Measurements from ENCODE around the gene MINDY4.
A peak's percentile ranks its signal among the peaks of the same experiment; 100 is the strongest.

MINDY4 gene

DNA sequence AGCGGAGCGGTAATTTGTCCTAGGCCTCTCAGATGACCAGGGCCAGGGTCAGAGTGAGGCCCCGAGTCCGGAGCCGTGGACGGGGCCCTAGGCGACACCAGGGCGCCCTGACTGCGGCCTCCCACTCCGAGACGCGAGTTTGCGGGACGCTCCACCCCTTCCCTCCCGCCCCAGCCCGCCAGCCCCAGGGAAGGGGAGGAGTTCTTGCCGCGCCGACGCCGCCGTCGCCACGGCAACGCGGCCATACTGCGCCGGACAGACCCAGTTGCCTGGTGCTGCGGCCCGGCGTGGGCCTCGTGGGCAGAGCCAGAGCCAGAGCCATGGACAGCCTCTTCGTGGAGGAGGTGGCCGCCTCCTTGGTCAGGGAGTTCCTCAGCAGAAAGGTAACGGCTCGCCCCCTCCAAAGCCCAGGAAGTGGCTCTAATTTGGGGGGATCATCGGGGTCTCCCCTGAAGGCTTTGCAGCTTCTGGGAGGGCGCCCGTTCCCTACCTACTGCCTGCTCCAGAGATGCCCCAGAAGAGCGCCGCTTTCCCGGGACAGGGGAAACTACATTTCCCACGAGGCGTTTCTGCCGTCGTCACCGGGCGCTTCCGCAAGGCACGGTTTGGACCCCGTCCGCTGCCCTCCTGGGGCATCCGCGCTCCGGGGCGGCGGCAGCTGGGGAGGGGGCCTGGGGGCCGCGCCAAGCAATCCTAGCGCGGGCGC, at the start of gene MINDY4:
Gene MINDY4, plus strand, starts transcription at position 244 of the 706 bp plus-strand sequence. Its CDS starts 77 bp downstream, at position 321.
- peak; percentile 84 for DNase-seq (ENCODE audit: low read depth)

DNA sequence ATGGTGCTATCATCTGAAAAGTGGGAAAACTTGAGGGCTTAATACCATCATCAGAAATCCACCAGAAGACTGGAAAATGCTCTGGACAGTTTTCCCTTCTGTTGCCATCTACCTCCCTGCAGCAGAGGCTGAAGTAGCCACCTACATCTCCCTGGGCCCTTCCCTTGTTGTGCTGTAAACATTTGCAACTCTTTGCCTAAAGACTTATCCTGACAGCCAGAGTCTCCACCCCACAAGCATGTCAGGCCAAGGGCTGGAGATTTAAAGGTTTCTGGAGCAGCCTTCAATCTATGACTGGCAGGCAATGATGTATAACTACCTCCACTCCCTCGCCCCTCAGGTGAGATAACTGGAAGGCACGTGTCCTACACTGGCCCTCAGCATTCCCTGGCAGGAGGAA, 49.0 kb upstream of the MINDY4 start:
- DNase-seq (ENCODE audit: low read depth) = no peak

DNA sequence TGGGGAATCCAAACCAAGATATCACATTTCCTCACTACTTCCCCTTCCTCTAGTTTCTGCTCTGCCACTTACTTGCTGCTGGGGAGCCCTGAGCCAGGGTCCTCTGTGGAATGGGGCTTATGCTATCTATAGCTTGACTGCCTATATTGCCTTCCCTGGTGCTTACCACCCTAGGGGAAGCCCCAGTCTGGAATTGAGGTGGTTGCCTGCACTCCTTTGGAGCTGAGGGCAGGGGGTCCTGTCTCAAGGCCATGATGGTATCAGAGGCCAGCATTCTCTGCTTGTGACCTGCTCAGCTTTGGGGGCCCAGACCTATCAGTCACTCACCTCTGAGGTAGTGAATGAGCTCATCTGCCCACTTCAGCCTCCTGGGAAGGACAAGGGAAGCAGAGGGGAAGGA, 48.5 kb upstream of the MINDY4 start:
- DNase-seq (ENCODE audit: low read depth) = no peak

DNA sequence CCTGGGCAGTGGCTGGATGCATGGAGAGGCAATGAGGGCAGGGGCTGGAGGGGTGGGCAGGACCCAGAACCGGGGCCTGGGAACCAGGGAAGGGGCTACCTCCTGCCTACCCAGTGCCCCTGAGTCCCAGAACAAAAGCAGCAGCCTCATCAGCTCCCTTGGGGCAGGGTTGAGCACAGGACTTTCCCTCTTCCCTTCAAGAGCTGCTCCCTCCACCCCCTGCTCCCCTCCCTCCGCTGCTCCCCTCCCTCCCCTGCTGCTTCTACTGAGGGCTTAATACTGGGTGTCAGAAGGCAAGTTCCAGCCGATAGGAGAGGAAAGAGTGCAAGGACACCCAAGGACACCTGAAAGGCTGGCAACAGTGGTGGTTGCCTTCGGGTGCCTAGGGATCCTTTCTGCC, 47.4 kb upstream of the MINDY4 start:
- DNase-seq (ENCODE audit: low read depth) = no peak

DNA sequence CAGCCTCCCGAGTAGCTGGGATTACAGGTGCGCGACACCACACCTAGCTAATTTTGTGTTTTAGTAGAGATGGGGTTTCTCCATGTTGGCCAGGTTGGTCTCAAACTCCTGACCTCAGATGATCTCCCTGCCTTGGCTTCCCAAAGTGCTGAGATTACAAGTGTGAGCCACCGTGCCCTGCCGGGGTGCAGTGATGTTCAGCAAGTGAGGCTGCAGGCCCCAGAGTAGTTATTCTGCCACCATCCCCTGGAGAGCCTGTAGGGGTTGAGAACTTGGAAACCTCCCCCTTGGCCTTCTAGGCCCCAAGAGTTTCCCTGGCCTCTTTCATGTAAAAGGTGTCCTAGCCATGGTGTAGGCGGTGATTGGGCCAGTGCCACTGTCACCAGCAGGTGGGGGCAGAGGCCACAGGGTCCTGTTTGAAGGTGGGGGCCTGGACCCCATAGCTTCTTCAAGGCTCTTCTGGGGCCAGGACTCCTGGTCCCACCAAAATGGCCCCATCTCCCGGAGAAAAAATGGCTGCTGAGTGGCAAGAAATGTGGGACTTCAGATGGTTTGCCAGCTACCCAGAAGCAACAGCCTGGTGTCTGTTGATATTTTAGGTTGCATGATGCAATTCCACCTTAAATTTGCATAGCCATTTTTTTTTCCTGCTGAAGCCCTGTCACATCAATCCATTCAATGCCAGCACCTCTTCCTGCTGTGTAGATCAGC, 44.8 kb upstream of the MINDY4 start:
- DNase-seq (ENCODE audit: low read depth) = no peak

DNA sequence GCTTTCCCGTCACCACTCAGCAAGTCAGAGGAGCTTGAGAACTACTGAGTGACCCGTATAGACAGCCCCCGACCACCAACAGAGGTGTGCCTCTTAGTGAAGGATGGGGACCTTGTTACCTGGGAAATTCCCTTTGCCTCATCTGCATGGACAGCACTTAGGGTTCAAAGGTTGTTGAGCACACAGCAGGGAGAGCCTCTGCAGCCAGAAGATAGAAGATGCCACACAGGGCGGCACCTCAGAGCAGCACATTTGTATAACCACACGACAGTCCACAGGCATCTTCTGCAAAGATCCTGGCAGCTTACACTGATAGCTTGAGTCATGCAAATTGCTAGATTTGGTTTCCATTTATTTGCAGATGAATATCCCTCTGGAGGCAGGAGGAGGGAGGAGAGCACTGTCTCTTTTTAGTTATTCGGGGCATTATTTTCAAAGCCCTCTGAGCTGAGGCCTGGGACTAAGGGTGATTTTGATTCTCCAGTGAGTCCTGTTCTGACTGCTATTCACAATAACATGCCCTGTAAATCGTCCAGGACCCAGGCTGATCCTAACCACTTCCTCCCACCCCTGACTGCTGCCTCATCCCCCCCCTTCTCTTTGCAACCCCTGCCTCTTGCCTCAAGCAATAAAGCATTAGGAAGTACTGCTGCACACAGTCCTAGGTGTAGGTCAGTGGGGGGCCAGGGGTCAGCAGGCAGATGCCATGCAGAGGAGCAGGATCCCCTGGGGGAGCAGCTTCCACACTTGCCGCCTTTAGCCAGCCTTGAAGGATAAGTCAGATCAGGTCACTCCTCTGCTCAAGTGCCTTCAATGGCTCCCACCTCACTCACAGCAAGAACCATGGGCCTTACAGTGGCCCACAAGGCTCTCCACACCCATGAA, 43.9 kb upstream of the MINDY4 start:
- DNase-seq (ENCODE audit: low read depth) = peak; percentile 15

DNA sequence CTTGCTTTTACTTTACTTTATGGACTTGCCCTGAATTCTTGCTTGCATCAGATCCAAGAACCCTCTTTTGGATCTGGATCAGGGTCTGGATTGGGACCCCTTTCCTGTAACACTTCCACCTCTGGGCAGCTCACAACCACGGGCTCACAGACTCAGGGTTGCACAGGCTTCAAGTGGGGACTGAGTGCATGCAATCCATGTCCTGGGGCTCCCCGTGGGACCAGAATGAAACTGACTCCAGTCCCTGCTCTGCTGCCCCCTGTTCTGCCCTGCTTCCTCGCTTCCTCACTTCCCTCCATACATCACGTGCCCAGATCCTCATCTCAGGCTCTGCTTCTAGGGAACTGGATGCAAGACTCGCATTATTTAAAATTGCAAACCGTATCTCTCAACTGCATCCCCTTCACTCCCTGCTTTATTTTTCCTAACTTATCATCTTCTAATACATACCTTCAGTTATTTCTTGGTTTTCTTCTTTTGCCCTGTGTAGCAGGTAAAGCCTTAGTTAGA, 42.6 kb upstream of the MINDY4 start:
- no peak for DNase-seq (ENCODE audit: low read depth)

DNA sequence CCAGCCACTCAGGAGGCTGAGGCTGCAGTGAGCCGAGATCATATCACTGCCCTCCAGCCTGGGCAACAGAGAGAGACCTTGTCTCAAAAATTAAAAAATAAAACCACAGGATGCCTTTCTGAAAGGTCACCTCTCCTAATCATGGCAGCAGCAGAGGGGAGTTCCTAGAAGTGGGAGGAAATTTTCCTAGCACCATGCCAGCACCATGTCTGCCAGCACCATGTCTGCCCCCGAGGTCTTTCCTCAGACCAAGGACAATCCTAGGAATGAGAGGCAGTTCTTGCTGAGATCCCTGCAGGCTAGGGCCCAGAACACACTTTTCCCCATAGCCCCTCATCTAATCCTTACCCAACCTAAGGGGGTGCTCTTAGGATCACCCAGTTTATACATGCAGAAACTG, 41.6 kb upstream of the MINDY4 start:
- no peak for DNase-seq (ENCODE audit: low read depth)

DNA sequence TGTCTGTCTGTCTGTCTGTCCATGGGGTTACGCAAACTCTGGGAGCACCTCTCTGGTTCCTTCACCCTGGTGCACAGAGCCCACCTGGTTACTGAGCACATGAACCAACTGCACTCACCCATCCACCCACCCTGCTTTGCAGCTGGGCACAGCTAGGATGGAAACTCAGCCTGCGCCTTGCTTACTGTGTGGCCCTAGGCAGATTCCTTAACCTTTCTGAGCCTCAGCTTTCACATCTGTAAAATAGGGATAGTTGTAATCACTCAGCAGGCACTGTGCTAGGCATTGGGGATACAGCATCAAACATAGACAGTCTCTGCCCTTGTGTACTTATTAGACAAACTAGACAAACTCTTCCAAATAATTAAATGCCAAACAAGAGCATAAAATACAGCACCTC, 41.1 kb upstream of the MINDY4 start:
- no peak for DNase-seq (ENCODE audit: low read depth)

DNA sequence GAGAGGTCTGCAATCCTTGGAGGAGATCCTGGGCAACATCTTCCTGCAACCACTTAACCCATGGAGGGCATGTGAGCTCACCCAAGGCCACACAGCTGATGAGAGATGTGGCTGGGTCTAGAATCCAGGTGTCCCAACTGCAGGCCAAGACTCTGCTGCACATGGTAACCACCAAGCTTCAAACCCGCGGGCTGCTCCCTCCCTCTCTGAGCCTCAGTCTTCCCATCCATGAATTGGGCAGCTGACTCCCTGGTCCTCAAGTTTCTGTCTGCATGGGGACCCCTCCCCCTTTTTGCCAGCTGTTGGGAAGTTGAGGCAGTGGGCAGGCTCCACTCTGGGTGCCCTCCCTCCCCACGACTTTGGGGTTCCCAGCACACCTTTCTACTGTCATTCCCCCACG, 40.2 kb upstream of the MINDY4 start:
- DNase-seq (ENCODE audit: low read depth) = no peak

DNA sequence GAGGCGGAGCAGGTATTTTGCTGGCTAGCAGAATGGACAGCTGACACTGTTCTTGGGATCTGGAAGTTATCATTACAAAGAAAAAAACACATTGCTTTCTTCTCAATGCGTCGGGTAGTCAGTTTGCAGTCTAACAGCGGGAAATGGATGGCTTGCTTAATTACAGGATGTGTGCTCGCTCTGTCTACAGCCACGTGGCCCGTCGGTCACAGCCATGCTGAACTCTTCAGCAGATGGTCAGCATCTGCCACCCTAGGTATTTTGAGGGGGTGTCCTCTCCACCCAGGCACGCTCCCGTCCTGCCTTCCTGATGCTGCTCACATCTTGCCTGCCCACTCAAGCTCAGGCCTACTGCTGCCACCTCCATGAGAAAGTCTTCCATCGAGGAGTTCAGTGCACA, 39.6 kb upstream of the MINDY4 start:
- DNase-seq (ENCODE audit: low read depth) = no peak

DNA sequence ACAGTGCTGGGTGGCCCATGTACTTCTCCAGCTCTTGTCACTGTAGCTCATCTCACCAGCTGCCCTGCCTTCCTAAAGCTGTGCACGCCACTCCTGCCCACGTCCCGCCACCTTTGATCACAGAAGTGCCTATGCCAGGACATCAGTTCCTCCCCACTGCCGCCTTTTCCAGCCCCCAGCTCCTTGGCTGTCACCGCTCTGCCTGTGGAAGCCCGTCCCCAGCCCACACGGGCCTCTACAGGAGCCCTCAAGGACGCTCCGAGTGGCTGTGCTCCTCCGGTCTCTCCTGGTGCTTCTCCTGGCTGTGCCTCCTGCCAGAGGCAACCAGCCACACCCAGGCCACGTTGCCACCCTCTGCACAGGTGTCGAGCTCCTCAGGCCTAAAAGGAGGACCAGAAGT, 38.6 kb upstream of the MINDY4 start:
- no peak for DNase-seq (ENCODE audit: low read depth)

DNA sequence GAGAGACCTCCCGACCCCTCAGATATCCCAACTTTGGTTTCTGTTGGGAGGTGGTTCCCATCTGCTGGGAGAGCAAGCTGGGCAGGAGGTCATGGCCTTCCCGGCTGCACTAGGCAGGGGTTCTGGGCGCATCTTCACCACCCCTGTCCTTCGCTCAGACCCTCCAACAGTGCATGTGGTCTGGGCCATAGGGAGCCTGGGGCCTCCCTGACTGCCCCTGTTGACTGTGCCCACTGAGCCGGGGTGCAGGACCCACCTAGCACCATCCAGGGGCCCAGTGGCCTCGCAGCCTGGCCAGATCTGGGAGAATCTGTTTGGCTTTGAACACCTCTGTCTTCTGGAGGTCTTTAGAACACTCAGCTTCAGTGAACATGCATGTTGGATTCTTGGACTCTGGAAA, 38.0 kb upstream of the MINDY4 start:
- DNase-seq (ENCODE audit: low read depth) = no peak

DNA sequence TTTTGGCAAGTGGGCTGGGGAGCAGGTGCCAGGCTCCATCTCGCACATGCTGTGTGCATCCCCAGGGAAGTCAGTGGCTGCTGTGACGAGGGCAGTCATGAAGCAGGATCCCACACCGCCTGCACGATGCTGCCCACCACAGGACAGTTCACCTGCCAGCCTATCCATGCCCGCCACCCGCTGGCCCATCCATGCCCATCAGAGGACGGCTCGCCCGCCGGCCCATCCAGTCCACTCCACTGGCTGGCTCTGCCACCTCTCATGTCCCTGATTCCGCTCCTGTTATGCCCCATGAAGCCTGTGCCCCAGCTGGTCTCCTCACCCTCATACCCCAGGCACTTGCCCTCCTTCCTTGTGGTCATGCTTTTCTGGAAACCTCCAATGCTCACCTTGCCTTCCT, 37.5 kb upstream of the MINDY4 start:
- no peak for DNase-seq (ENCODE audit: low read depth)

DNA sequence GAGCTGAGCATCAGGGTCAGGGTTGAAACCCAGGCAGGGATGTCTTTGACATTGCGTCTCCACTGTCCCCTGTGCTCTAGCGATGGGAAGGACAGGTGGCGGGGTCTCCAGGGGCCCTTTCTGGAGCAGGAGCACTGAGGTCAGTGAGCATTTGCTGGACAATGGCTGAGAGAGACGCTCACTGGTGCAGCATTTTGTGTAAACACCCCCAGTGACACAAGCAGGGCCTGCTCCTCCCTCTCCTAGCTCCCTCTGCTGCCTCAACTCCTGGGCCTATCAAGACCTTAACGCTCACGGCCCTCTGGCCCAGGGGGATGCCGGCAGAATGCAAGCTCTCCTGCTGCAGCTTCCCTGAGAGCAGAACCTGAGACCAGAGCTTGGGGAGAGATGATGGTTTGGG, 36.7 kb upstream of the MINDY4 start:
- DNase-seq (ENCODE audit: low read depth) = no peak

DNA sequence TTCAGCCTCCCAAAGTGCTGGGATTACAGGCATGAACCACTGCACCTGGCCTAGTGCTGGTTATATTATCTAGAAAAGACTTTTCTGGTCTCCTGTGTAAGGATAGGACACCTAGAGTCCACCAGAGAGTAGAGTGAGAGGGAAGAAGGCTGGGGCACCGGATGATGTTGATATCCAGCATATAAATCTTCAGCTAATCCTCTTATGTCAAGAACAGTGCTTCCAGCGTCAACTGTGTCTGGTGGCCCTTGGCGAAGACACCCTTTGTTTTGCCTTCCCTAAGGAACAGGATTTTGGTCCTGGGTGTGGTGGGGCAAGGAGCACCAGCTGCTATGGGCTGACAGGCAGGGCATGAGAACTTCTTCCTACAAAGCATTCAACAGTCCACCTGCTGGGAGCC, 35.6 kb upstream of the MINDY4 start:
- no peak for DNase-seq (ENCODE audit: low read depth)

DNA sequence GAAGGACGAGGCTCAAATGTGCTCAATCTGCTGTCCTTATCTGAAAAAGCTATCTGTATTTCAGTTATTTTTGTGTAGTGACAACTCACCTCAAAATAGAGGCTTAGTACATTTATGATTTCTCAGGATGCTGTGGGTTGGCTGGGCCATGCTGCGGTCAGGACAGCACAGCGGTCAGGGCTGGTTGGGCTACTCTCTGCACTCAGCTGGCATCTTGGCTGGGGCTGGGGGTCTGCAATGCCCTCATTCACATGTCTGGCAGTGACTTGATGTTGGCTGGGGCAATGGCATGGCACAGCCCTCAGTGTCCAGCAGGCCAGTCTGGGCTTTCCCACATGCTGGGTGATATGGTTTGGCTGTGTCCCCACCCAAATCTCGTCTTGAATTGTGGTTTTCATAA, 34.9 kb upstream of the MINDY4 start:
- DNase-seq (ENCODE audit: low read depth) = no peak

DNA sequence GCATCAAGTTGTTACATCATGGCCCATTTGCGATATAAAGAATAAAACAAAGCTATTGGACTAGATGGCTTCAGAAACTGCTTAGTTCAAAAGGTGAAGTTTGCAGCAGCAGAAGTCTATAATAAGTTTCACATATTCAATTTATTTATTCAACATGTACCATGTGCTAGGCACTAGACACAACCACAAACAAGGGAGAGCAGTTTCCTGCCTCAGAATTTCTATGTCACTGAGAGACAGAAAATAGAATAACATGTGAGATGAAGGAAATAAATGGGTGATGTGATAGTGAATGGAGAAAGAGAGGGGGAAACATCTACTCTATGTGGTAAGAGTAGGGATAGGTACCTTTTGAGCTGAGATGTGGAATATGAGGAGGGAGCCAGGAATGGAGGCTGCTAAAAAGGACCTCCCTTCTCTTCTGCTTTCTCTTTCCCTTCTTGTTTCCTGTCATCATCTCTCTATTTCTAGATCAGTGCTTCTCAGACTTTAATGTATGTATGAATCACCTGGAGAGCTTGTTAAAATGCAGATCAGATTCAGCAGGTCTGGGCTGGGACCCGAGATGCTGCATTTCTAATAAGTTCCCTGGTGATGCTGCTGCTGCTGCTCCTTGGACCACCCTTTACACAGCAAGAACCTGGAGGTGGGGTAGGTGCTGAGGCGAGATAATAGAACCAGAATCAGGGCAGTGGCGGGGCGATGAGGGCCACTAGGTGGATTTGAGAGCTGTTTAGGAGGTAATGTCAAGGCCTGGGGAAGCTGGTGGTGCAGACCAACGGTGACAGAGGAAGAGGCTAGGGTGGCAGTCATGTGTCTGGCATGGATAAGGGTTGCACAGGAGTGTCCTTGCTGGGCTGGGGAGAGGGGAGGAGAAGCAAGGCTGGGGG, 32.9 kb upstream of the MINDY4 start:
- DNase-seq (ENCODE audit: low read depth) = no peak

DNA sequence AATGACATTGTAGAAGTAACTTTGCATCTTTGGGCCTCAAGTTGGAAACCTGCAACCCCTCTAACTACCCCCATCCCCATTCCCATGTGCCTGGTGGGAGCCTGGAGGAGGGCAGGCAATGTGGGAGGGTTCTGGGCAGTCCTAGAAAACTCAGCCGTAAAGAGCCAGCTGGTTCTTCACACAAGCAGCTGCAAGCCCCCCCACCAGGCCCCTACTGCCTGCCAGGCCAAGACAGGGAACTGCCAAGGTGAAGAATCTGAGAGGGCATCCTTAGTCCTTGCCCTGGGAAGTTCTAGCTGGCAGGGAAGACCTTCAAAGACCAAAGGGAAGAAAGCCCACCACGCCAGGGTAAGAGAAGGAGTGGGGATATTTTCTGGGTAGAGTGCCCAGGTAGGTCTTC, 31.5 kb upstream of the MINDY4 start:
- no peak for DNase-seq (ENCODE audit: low read depth)

DNA sequence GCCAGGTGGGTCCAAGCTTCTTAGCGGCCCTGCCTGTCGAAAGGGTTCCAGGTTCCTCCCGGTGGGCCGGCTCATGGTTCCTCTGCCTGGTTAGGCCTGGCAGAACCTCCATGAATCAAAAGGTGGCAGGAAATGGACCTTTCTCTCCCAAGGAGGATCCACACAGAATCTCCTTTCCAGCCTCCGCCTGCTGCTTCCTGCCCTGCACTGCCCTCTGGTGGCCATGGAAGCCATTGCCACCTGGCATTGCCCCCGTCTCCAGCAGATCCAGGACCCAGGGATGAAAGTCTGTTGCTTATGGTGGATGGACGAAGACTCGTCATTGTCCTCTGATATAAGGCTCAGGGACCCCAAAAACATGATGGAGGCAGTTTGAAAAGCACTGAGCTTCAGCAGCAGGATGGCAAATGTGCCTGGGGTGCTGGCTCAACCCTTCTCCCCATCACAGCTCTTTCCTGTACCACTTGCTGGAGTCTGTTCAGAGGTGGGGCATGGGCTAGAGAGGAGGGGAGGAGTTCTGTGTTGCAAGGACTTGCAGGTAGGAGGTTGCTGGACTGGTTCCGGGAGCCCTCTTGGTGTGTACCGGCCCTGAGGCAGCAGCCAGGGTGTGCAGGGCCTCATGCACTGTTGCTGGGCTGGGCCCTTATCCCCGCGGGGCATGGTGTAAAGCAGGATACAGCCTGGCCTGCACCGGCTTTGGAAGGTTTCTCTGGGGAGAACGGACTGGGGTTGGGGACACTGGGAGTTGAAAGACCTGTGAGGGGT, 30.6 kb upstream of the MINDY4 start:
- peak; percentile 47 for DNase-seq (ENCODE audit: low read depth)

DNA sequence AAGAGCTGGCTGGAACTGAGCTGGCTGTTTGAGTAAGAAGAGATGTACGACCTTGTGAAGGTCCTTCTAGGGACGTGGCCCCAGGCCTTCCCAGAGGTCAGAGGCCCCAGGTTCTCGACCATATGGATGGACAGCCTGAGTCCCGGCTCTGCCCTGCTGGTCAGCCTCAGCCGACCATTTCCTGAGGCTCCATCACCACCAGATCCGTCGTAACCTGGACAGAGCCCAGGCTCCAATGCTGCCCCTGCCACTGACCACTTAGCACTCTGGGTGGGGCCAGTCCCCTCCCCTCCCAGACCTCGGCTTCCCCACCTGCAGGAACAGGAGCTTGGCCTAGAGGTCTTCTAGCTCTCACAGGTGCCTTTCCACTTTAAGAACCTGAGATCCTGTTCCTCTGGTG, 29.9 kb upstream of the MINDY4 start:
- DNase-seq (ENCODE audit: low read depth) = no peak
